Left forelimb (tissue), 1 donor: ENCODE results near the gene S1PR3.

Source experiments
- DNase-seq: peaks from one replicate; pipeline ENCODE4 v3.0.0-alpha.2; 2018; ENCODE audit warnings: low spot score

Gene S1PR3

GRCh38 chr9:89038382-89039103 lies 47.3 kb downstream of the S1PR3 start:
- DNase-seq, result no peak

GRCh38 chr9:89039104-89039465 lies 47.8 kb downstream of the S1PR3 start:
- no peak for DNase-seq

DNA sequence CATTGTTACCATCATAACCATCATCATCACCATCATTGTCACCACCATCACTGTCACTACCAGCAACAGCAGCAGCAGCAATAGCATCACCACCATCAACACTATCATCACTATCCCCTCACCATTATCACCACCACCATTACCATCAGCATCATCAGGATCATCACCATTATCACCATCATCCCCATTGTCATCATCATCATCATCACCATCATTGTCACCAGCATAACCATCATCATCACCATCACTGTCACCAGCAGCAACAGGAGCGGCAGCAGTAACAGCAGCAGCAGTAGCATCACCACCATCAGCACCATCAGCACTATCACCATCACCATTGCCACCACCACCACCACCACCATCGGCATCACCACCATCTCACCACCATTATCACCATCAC lies 48.4 kb downstream of the S1PR3 start:
- DNase-seq, result no peak

GRCh38 chr9:89042984-89043383 lies 51.7 kb downstream of the S1PR3 start:
- DNase-seq, result no peak

DNA sequence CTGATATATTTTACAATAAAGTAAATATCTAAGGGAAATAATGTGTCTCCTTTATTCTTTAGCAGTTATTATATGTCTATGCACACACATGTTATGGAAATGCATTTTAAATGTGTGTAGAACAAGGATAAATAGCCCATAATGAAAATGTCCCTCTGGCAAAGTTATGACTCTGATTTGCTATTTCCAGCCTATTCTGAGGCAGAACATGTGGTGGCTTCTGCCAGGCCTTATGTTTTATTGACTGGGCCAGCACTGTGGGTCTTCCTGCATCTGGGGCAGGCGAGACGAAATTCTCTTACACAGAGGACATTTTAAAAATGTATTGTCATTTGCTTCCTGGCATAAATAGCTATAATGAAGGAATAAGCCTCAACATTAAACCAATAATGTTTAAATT lies 52.8 kb downstream of the S1PR3 start:
- DNase-seq, result no peak

DNA sequence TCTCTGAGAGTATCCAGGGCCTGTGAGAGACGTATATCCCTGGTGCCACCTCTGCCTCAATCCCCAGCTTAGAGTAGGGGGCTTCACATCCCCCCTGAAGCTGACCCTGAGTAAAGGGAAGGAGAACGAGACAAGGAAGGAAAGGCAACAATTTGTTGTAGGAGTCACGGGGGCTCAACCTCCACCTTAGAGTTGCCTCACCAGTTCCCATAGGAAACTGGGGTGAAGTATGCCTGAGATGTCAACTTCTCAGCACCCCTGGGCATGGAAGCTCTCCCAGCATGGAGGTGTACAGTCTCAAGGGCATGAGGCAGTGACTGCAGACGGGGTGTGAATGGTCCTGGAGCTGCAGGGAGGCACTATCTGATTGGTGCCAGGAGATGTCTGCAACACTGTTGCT lies 53.6 kb downstream of the S1PR3 start:
- DNase-seq, result no peak

- DNase-seq, result no peak
Observed at GRCh38 chr9:89046832-89047231, 55.6 kb downstream of the S1PR3 start.

DNA sequence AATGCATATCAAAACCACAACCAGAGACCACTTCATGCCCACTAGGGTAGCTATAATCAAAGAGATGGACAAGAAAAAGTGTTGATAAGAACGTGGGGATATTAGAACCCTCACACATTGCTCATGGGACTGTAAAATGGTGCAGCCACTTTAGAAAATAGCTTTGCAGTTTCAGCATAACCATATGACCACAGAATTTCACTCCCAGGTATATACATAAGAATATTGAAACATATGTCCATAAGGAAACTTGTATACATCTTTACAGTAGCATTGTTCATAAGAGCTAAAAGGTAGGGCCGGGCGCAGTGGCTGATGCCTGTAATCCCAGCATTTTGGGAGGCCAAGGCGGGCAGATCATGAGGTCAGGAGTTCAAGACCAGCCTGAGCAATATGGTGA lies 56.4 kb downstream of the S1PR3 start:
- no peak for DNase-seq

- no peak for DNase-seq
Observed at GRCh38 chr9:89048616-89049015, 57.3 kb downstream of the S1PR3 start.

DNA sequence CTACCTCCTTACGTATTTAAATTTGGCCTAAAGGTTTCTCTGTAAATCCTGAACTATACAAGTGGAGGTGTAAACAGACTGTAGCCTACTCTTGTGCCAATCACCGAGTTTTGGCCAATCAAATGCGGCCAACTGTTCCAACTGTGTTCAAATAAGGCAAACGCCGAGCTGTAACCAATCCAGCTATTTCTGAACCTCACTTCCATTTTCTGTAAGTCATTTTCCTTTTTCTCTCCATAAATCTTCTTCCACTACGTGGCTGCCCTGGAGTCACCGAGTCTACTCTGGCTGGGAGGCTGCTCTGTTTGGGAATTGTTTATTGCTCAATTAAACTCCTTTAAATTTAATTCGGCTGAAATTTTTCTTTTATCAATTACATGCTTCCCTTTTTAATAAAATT lies 58.4 kb downstream of the S1PR3 start:
- no peak for DNase-seq

- DNase-seq, result no peak
Observed at GRCh38 chr9:89051421-89052025, 60.3 kb downstream of the S1PR3 start.

- DNase-seq, result no peak
Observed at GRCh38 chr9:89052470-89053097, 61.3 kb downstream of the S1PR3 start.

DNA sequence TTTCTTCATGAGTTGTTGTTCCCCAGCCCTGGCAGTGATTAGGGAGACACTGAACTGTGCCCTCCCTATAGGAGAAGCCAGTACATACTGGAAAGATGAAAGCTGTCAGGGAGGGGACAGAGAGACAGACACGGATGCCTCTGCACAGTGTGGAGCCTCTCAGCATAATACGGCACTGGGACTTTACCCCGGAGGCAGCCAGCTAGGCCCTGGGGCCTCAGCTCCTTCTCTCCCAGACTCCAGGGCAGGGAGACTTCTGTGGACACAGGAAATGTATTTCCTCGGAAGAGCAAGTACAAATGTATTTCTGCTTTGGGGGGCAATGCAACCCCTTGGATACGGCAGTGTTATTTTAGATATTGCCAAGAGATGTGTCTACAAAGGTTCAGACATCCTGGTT lies 62.0 kb downstream of the S1PR3 start:
- DNase-seq, result no peak
